ENCODE data around the gene SURF6. TPM values are rescaled to one million over a fixed set of nuclear protein-coding genes. Genes with fewer than 3 reads are reported as not detected.
A peak's percentile ranks its signal among the peaks of the same experiment; 100 is the strongest.

SURF6 gene
- total RNA-seq, 4 donors from 2014 or later = 16.1 to 41.2 (median 26.8) TPM

DNA sequence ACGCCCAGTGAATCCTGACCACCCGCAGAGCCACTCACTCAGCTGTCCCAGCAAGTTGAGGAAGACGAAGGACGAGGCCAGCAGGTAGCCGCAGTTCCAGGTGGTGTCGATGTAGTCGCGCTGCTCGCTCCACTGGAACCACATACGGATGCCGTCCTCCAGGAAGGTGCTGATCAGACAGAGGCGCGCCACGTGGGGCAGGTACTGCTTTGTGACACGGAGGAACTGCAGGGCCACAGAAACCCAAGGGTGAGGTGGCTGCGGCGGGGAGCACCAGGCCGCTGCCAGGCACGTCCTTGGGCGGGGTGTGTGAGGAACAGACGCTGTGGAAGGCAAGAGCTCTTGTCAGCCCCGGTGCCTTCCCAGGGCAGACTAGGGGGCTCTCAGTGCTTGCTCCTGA, 31.2 kb upstream of the SURF6 start:
- no peaks in the 10 kb centered on the region for H3K9me3 ChIP-seq
- no peak overlapping the region for H3K4me3 ChIP-seq
- no peak for DNase-seq
- H3K27me3 ChIP-seq = no peaks in the 10 kb centered on the region
- H3K4me1 ChIP-seq = peaks cover 12 to 57% (median 20%) of the 10 kb centered on the region in 4 donors
- H3K27ac ChIP-seq = peak overlapping the region in 2 of 4 donors; percentile 65 to 85
- H3K36me3 ChIP-seq = peaks cover 0 to 67% (median 0%) of the 10 kb centered on the region in 3 donors
- TF ChIP-seq, protein P1, sequence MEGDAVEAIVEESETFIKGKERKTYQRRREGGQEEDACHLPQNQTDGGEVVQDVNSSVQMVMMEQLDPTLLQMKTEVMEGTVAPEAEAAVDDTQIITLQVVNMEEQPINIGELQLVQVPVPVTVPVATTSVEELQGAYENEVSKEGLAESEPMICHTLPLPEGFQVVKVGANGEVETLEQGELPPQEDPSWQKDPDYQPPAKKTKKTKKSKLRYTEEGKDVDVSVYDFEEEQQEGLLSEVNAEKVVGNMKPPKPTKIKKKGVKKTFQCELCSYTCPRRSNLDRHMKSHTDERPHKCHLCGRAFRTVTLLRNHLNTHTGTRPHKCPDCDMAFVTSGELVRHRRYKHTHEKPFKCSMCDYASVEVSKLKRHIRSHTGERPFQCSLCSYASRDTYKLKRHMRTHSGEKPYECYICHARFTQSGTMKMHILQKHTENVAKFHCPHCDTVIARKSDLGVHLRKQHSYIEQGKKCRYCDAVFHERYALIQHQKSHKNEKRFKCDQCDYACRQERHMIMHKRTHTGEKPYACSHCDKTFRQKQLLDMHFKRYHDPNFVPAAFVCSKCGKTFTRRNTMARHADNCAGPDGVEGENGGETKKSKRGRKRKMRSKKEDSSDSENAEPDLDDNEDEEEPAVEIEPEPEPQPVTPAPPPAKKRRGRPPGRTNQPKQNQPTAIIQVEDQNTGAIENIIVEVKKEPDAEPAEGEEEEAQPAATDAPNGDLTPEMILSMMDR (IDR thresholded peaks at IDR 0.05) = no peak
- no peak for TF ChIP-seq POLR2A (IDR thresholded peaks at IDR 0.05)

DNA sequence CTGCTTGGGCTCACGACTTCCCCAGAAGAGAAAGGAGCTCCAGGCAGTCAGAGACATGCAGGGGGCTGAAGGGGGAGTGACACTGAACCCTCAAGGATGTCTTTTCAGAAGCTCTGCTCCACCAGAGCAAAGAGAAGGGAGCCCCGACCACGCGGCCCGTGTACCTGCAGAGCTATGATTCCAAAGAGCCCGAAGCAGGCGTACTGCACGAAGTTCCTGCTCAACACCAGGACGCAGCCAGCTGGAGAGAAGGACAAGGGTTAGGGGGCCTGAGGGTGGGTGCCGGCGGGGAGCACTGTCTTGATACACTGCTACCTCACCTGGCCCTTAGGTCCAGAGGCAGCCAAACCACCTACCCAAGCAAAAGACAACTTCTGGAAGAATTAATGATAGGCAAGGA, 30.4 kb upstream of the SURF6 start:
- Histone ChIP-seq H3K4me1 (peaks cover 4 to 49% (median 15%) of the 10 kb centered on the region in 4 donors), H3K36me3 (peaks cover 0 to 70% (median 0%) of the 10 kb centered on the region in 3 donors), H3K27me3 (no peaks in the 10 kb centered on the region), H3K4me3 (no peak overlapping the region), H3K27ac (no peak overlapping the region), H3K9me3 (no peaks in the 10 kb centered on the region)
- DNase-seq = no peak
- TF ChIP-seq, protein P1 (IDR thresholded peaks at IDR 0.05) = no peak
- no peak for TF ChIP-seq POLR2A (IDR thresholded peaks at IDR 0.05)

DNA sequence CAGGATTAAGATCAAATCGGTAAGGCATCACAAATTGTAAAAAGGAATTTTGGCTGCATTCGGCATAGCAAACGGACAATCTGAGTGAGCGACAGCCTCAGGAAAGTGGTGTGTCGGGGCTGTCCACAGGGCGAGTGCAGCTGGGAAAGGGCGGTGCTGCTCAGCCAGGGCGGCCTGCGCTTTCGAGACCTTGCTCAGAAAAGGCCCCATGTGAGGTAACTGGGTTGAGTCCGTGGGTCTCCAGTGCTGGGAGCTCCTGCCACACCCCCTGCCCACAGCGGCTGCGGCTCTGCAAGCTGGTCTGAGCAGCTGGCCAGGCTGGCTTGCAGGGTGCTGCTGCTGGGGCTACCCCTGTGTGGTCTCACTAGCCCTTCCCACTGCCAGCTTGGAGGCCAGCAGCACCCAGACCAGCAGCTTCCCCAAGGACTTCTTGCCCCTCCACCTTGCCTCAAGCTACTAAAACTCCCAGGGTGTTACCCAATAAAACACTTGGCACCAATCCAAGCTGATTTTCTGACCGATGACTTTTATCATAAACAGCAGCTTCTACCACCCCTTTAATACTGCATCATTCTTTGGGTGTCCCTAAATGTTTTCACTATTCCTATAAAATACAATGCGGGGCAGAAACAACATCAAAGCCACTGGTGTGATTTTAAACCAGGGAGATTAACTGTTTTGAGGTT, 26.5 kb upstream of the SURF6 start:
- Histone ChIP-seq H3K36me3 (peaks cover 0 to 81% (median 0%) of the 10 kb centered on the region in 3 donors), H3K27me3 (no peaks in the 10 kb centered on the region), H3K4me3 (no peak overlapping the region), H3K27ac (no peak overlapping the region), H3K4me1 (peaks cover 0 to 35% (median 0%) of the 10 kb centered on the region in 4 donors), H3K9me3 (no peaks in the 10 kb centered on the region)
- TF ChIP-seq, protein P1 (IDR thresholded peaks at IDR 0.05) = no peak
- no peak for TF ChIP-seq POLR2A (IDR thresholded peaks at IDR 0.05)
- no peak for DNase-seq

DNA sequence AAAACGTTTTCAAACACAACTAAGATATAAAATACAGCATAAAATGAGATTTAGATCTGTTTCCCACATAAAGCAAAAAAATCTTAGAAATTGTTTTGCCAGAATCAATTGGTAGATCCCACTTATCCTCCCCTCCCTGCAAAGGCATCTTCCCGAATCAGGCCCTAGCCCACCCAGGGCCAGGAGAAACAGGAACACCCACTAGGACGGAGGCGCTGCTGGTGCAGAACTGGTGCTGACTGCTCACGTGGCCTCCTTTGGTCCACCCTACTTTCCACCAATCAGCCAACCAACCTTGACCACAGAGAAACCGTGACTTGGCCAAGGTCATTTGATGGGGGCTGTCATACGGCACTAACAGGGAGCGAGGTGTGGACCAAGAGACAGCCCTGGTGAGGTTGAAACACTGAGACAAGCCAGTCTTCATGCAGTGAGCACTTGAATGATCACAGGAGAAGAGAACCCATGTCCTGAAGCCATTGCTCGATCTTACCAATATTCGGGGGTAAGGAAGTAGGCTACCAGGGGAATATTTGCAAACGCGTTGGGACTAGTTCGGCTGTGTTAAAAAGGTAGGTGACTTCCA, 25.6 kb upstream of the SURF6 start:
- Histone ChIP-seq H3K4me1 (peaks cover 0 to 34% (median 4%) of the 10 kb centered on the region in 4 donors), H3K27me3 (no peaks in the 10 kb centered on the region), H3K36me3 (peaks cover 0 to 73% (median 0%) of the 10 kb centered on the region in 3 donors), H3K9me3 (no peaks in the 10 kb centered on the region), H3K4me3 (no peak overlapping the region), H3K27ac (no peak overlapping the region)
- DNase-seq = peak in 1 of 3 donors; percentile 39
- TF ChIP-seq POLR2A (IDR thresholded peaks at IDR 0.05) = no peak
- TF ChIP-seq, protein P1 (IDR thresholded peaks at IDR 0.05) = no peak

DNA sequence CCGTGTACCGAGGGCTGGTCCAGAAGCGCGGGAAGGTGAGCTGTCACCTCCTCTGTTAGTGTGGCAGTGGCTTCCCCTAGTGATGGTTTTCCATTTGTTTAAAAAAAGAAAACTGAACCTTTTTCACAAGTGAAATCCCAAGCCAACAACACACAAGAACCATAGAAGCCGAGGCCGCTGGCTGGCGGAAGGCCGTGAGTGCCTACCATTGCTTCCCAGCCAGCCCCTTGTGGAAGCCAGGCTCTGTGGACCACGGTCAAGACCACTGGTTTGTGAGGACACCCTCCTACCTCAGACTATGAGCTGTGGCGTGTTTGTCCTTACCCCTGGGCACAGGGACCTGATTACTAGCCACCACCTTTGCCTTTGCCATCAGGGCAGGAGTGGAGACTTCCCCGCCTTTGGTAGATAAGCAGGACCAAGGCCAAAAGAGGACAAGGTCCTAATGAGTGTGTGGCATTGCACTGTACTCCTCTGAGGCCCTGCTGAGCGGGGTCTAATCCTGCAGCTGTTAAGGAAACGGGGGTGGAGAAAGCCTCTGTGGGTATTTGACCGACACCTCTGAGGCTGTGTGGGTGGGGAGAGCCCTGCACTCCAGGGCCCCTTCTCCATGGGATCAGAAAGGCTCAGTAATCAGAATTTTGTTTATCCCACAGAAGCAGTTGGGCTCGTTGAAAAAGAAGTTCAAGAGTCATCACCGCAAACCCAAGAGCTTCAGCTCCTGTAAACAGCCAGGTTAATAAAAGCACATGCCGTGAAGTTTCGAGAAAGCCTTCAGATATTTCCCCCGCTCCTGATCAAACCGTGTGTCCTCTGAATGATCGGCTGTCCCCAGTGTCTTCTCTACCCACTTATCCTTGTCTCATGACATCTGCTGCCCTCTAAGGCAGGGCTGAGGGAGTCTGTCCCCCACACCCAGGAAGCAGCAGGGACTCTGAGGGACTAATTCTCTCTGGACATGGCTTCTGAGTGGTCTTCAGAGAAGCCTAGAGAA, 24.7 kb upstream of the SURF6 start:
- TF ChIP-seq, protein P1 (IDR thresholded peaks at IDR 0.05) = no peak
- H3K27ac ChIP-seq = peak overlapping the region in 2 of 4 donors; percentile 11 to 31
- no peaks in the 10 kb centered on the region for H3K9me3 ChIP-seq
- H3K4me3 ChIP-seq = no peak overlapping the region
- H3K27me3 ChIP-seq = no peaks in the 10 kb centered on the region
- peaks cover 0 to 63% (median 0%) of the 10 kb centered on the region in 3 donors for H3K36me3 ChIP-seq
- DNase-seq = peak in 1 of 3 donors; percentile 53
- H3K4me1 ChIP-seq = peaks cover 0 to 33% (median 5%) of the 10 kb centered on the region in 4 donors
